GM18505 (cell line): Measurements from ENCODE around the gene HOXD3.

Source experiments
- ATAC-seq: cut with Tn5 transposase; IDR thresholded peaks from one replicate; pipeline ENCODE4 v1.9.1; 2021; ENCODE audit not compliant: unreplicated experiment
- POLR2A ChIP-seq: IDR thresholded peaks from 4 replicates; pipeline ENCODE4 v1.6.1; 2011; ENCODE audit warnings: borderline replicate concordance; ENCODE audit not compliant: insufficient read depth, insufficient read length; ENCODE audit errors: extremely low read depth

HOXD3 gene

DNA sequence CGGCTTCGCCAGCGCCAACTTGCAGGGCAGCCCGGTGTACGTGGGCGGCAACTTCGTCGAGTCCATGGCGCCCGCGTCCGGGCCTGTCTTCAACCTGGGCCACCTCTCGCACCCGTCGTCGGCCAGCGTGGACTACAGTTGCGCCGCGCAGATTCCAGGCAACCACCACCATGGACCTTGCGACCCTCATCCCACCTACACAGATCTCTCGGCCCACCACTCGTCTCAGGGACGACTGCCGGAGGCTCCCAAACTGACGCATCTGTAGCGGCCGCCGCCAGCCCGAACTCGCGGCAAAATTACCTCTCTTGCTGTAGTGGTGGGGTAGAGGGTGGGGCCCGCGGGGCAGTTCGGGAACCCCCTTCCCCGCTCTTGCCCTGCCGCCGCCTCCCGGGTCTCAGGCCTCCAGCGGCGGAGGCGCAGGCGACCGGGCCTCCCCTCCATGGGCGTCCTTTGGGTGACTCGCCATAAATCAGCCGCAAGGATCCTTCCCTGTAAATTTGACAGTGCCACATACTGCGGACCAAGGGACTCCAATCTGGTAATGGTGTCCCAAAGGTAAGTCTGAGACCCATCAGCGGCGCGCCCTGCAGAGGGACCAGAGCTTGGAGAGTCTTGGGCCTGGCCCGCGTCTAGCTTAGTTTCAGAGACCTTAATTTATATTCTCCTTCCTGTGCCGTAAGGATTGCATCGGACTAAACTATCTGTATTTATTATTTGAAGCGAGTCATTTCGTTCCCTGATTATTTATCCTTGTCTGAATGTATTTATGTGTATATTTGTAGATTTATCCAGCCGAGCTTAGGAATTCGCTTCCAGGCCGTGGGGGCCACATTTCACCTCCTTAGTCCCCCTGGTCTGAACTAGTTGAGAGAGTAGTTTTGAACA lies 15.1 kb downstream of the HOXD3 start:
- ATAC-seq, result no peak
- no peak for TF ChIP-seq POLR2A

DNA sequence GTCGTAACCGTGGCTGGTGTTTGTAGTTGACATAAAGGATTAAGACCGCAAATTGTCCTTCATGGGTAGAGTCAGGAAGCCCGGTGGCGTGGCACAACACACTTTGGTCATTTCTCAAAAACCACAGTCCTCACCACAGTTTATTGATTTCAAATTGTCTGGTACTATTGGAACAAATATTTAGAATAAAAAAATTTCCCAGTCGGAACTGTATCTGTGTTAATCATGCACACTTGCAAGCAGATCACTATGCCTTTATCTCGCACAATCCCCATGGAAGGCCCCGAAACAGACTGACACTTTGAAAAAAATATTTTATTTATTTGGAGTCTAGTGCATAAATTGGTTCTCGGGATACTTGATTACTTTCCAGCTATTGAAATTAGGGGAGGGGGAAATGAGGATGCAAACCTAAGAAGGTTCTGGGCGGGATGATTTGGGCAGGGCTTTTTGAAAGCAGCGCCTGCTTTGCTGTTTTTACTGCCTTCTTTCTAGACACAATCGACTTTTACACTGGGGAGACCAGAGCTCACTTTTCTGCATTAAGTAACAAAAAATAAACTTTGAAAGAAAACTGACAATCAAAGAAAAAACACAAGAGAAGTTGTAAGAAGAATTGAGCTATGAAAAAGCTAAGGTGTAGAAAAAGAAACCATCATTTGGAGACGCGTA lies 15.9 kb downstream of the HOXD3 start:
- no peak for TF ChIP-seq POLR2A
- no peak for ATAC-seq

- no peak for ATAC-seq
- TF ChIP-seq POLR2A, result no peak
Observed at GRCh38 chr2:176173567-176174381, 16.7 kb downstream of the HOXD3 start.

DNA sequence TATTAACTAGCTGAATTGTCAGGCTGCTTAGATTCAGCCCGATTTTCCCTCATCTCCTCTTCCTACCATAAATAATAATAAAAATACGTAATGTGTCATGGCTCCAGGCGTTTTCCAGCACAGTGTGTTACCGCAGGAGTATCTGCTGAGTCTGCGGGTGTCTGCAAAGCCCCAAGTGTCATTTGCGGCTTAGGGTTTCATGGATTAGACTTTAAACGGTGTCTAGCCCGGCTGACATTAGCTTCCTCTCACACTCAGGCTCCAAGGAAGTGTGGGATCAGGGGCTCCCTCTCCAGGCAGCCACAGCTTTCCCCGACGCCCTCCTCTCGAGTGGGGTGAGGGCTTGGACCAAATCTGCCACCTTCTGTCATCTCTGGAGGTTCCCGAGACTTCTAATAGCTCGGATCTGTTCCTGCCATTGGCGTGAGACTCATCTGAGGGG lies 17.3 kb downstream of the HOXD3 start:
- TF ChIP-seq POLR2A, result no peak
- ATAC-seq, result no peak

GRCh38 chr2:176174824-176175708 lies 18.0 kb downstream of the HOXD3 start:
- no peak for TF ChIP-seq POLR2A
- no peak for ATAC-seq

DNA sequence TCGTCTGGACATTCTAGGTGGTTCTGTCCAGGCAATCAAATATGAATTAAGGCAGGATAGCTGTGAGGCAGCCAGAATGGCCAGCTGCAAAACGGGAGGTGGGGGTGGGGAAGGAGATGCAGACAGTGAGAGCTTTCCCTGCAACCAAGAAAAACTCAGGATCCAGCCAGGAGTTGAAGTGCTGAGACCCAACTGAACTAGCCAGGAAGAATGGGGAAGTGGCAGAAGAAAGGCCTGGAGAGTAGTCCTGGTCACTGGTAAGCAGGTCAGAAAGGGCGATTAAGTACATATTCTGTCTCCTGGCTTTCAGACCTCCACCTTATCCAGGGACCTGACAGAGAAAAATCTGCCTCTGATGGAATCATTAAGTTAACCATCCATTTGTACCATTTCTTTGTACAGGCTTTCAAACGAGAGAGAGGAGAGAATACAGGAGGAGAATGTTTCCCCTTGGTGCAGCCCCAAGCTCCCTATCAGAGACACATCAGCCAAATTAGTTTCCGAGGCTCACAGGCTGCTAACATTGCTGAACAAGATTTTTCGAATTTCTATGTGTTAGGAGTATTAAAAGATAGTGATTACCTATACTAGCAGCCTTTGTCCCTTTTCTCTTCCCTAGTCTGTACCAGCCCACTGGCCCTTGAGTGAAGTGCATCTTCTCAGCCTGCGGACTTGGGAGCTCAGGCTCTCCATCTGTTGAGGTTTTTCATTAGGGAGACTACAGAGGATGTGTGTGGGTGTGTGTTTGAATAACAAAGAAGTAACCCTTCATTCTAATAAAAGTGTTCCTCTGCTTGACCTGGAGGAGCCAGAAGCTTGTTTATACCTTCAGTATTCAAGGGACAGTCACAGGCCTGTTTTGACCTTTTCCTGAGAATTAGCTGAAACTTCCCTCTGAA lies 18.9 kb downstream of the HOXD3 start:
- no peak for TF ChIP-seq POLR2A
- no peak for ATAC-seq

DNA sequence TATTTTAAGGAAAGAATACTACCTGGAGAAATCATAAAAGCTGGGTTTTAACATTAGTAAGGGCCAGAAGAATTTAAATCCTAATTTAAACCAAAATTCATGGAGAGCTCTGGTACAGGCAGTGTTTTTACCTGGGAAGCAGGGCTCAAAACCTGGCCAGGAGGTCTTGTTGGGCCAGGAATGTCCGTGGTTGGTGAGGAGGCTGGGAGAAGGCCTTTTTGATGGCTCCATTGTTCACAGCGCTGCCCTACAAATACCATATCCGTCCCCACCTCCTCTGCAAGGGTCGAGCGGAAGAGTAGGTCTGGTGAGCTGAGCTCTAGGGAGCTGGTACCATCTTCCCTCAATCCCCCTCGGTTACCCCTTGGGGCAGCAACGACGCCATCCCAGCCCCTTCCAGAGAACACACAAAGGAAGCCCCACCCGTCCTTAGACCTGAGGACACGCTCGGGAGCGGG lies 20.5 kb downstream of the HOXD3 start:
- TF ChIP-seq POLR2A, result no peak
- ATAC-seq, result no peak

DNA sequence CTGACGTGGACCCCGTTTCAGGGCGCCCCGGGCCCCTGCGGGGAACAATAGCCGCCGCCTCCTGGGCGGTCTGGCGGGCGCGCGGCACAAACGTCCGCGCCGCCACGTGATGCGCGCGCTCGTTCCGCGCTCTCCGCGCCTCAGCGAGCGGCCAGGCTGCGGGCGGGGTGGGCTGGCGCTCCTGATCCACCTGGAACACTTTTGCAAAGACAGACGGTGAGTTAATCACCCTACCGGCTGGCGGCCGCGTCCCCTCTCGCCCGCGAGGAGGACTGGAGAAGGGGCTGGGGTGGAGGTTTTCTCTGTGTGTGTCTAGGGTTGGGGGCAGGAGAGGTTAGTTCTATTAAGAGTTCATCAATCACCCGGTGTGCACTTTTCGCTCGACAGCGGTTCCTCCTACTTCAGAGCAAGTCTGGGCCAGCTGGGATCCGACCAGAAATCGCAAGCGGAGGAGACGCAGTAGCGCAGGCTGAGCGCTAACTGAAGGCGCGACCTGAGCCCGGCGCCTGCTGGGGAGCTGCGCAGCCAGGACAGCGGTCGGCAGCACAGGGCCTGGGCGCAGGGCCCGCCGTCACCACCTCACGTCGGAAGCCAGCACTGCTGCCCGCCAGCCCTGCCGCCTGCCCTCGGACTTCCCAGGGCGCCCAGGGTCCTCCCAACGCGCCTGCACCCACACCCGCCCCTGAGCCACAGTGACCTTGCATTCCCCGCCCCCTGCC lies 21.1 kb downstream of the HOXD3 start:
- no peak for TF ChIP-seq POLR2A
- no peak for ATAC-seq

DNA sequence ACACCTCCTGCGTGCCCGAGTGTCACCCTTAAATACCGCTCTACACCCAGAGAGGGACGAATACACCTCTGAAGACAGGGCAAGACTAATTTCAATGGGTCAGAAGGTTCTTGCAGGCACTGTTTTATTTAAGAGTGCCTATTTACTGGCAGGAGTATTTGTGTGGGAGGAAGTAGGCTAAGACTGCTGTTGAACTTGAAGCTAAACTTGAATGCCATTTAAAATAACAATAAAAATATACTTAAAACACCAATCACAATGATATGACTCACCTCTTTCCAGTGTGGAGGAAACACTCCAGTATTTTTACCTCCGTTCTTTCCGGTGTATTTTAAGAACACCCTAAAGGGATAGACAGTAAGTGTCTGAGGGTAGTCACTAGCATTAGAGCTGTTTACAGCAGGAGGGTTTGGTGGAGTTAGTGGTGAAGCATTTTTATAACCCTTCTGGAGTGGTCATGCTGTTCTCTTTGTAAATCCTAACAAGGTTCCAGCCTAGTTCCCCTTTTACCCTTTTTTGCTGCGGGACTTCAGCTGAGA lies 21.7 kb downstream of the HOXD3 start:
- ATAC-seq, result no peak
- TF ChIP-seq POLR2A, result no peak

DNA sequence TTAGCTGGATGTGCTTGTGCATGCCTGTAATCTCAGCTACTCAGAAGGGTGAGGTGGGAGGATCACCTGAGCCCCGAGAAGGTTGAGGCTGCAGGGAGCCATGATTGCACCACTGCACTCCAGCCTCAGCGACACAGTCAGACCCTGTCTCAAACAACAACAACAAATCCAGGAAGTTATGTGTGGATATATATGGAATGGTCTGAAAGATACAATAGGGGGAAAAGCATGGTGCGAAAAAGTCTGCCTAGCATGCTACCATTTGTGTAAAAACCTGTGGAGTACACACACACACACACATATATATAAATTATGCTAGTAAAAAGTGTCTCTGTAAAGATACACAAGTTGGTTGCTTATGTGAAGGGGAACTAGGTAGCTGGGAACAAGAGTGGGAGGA lies 24.4 kb downstream of the HOXD3 start:
- no peak for ATAC-seq
- TF ChIP-seq POLR2A, result no peak

- no peak for ATAC-seq
- TF ChIP-seq POLR2A, result no peak
Observed at GRCh38 chr2:176182671-176183070, 25.6 kb downstream of the HOXD3 start.
